SK-N-SH (cell line): ENCODE data around the gene PELI3. TPM values are rescaled to one million over a fixed set of nuclear protein-coding genes. Genes with fewer than 3 reads are reported as not detected.
"Not testable (repeated sequence)": the region's sequence is repeated elsewhere in the genome, so short reads cannot be mapped to it uniquely, and the experiment has no call there.

Source experiments
- CTCF ChIA-PET: fragments of 300-600, 350-600 bp; formaldehyde crosslinking; extraction: SDS; loops from one replicate; lab custom pipeline; 2021; lab: Yijun Ruan, JAX
- POLR2A ChIA-PET: fragments of 350-600 bp; sonication (Branson Sonifier 250); formaldehyde crosslinking; extraction: SDS; loops from one replicate; lab custom pipeline; 2020; ENCODE audit warnings: antibody characterized with exemption, inconsistent platforms; lab: Yijun Ruan, JAX
- DNase-seq: peaks from one replicate; pipeline ENCODE4 v3.0.0; 2012
- H2AFZ ChIP-seq: fragments of 200-600 bp; sonication (generic); 2 replicates; pipeline ENCODE4 v1.8.1; 2016; ENCODE audit warnings: antibody characterized with exemption, mild to moderate bottlenecking, low read depth
- H3F3A ChIP-seq: fragments of 200-600 bp; sonication (generic); replicated peaks from 2 replicates; pipeline ENCODE3; 2016; ENCODE audit warnings: antibody characterized with exemption, mild to moderate bottlenecking; ENCODE audit not compliant: insufficient read depth
- H3K27ac ChIP-seq, 2 experiments: fragments of 200-500 bp in 1 of 2; fragments of 200-600 bp in 1 of 2; sonication (Bioruptor generic) in 1 of 2; sonication (generic), shearing (Covaris generic) in 1 of 2; 2 replicates each; pipeline versions ENCODE4 v1.5.1 to v1.6.1; 2014 to 2016; ENCODE audit warnings: low read depth in 2 of 2, inconsistent platforms in 1 of 2, low read length in 1 of 2, mild to moderate bottlenecking in 1 of 2, mixed read lengths in 1 of 2
- H3K27me3 ChIP-seq: fragments of 200-600 bp; sonication (generic), shearing (Covaris generic); 2 replicates; pipeline ENCODE4 v1.6.1; 2016; ENCODE audit warnings: mixed run types; ENCODE audit not compliant: insufficient read depth
- H3K36me3 ChIP-seq, 2 experiments: fragments of 200-500 bp in 1 of 2; fragments of 200-600 bp in 1 of 2; sonication (Bioruptor generic) in 1 of 2; sonication (generic) in 1 of 2; replicated peaks in 1 of 2; 2 replicates each; pipeline versions ENCODE3 to v1.5.1; 2014 to 2016; ENCODE audit warnings: low read length in 1 of 2, mild to moderate bottlenecking in 1 of 2; ENCODE audit not compliant: insufficient read depth in 2 of 2, control insufficient read depth in 1 of 2
- H3K4me1 ChIP-seq, 2 experiments: fragments of 200-500 bp in 1 of 2; fragments of 200-600 bp in 1 of 2; sonication (Bioruptor generic) in 1 of 2; sonication (generic), shearing (Covaris generic) in 1 of 2; 2 replicates each; pipeline versions ENCODE4 v1.5.1 to v1.6.1; 2014 to 2016; ENCODE audit warnings: low read depth in 1 of 2, low read length in 1 of 2, mixed run types in 1 of 2; ENCODE audit not compliant: insufficient read depth in 2 of 2, control insufficient read depth in 1 of 2
- H3K4me2 ChIP-seq: fragments of 200-600 bp; sonication (generic), shearing (Covaris generic); 2 replicates; pipeline ENCODE4 v1.6.1; 2017; ENCODE audit warnings: mixed run types
- H3K4me3 ChIP-seq, 2 experiments: fragments of 200-500 bp in 1 of 2; fragments of 200-600 bp in 1 of 2; sonication (Bioruptor generic) in 1 of 2; sonication (generic), shearing (Covaris generic) in 1 of 2; 2 replicates each; pipeline versions ENCODE4 v1.5.1 to v1.8.1; 2014 to 2016; ENCODE audit warnings: low read depth in 2 of 2, inconsistent platforms in 1 of 2, low read length in 1 of 2, mild to moderate bottlenecking in 1 of 2, mixed read lengths in 1 of 2, moderate library complexity in 1 of 2
- H3K79me2 ChIP-seq: fragments of 200-600 bp; sonication (generic); 2 replicates; pipeline ENCODE4 v1.8.1; 2017; ENCODE audit warnings: mild to moderate bottlenecking; ENCODE audit not compliant: insufficient read depth
- H3K9ac ChIP-seq: fragments of 200-600 bp; sonication (generic); 2 replicates; pipeline ENCODE4 v1.6.1; 2017; ENCODE audit warnings: mixed run types
- H3K9me2 ChIP-seq: fragments of 200-600 bp; sonication (generic); 2 replicates; pipeline ENCODE4 v1.6.1; 2017; ENCODE audit warnings: mixed run types
- H3K9me3 ChIP-seq: fragments of 200-600 bp; sonication (generic); 2 replicates; pipeline ENCODE4 v1.6.1; 2017; ENCODE audit warnings: mixed run types, mild to moderate bottlenecking, moderate library complexity
- H4K20me1 ChIP-seq: fragments of 200-600 bp; sonication (generic); 2 replicates; pipeline ENCODE4 v1.6.1; 2017; ENCODE audit warnings: mild to moderate bottlenecking, mixed run types; ENCODE audit not compliant: insufficient read depth
- EZH2phosphoT487 ChIP-seq: fragments of 200-600 bp; sonication (generic); IDR thresholded peaks from 2 replicates; pipeline ENCODE4 v1.6.1; 2017; ENCODE audit warnings: low read depth, mixed run types, mild to moderate bottlenecking, antibody characterized with exemption, moderate library complexity, borderline replicate concordance
- FOSL2 ChIP-seq: IDR thresholded peaks from 2 replicates; pipeline ENCODE4 v1.4.0; 2012; ENCODE audit warnings: low read depth, mild to moderate bottlenecking, moderate library complexity, borderline replicate concordance
- GATA2 ChIP-seq: sonication (generic); formaldehyde crosslinking; IDR thresholded peaks from 2 replicates; pipeline ENCODE4 v1.5.0; 2020; ENCODE audit warnings: mild to moderate bottlenecking, missing genetic modification reagents
- JUND ChIP-seq: IDR thresholded peaks from 2 replicates; pipeline ENCODE4 v1.4.0; 2012
- MEF2A ChIP-seq: IDR thresholded peaks from 2 replicates; pipeline ENCODE4 v1.4.0; 2012; ENCODE audit warnings: low read depth, borderline replicate concordance
- NFIC ChIP-seq: IDR thresholded peaks from 2 replicates; pipeline ENCODE4 v1.4.0; 2012; ENCODE audit warnings: borderline replicate concordance
- POLR2AphosphoS5 ChIP-seq: IDR thresholded peaks from 2 replicates; pipeline ENCODE4 v1.6.1; 2012; ENCODE audit warnings: low read depth, low read length
- RAD21 ChIP-seq: IDR thresholded peaks from 2 replicates; pipeline ENCODE4 v1.6.1; 2012; ENCODE audit warnings: mild to moderate bottlenecking, low read length
- RFX5 ChIP-seq: IDR thresholded peaks from 2 replicates; pipeline ENCODE4 v1.6.1; 2012; ENCODE audit warnings: mild to moderate bottlenecking, improper control_type of control experiment, low read length
- SIN3A ChIP-seq: IDR thresholded peaks from 2 replicates; pipeline ENCODE4 v1.6.1; 2012; ENCODE audit warnings: low read depth, mild to moderate bottlenecking, low read length, moderate library complexity, borderline replicate concordance
- TAF1 ChIP-seq: IDR thresholded peaks from 2 replicates; pipeline ENCODE4 v1.6.1; 2012; ENCODE audit warnings: low read depth, mild to moderate bottlenecking, low read length, moderate library complexity, borderline replicate concordance
- TCF12 ChIP-seq: IDR thresholded peaks from 2 replicates; pipeline ENCODE4 v1.4.0; 2012
- TEAD4 ChIP-seq: IDR thresholded peaks from 2 replicates; pipeline ENCODE4 v1.4.0; 2012; ENCODE audit warnings: mild to moderate bottlenecking, borderline replicate concordance; ENCODE audit not compliant: insufficient read depth
- WGBS: methylation state at CpG from one replicate; pipeline ENCODE4 v1.1.6; 2017; ENCODE audit warnings: low lambda C conversion rate; 5-methylcytosine and 5-hydroxymethylcytosine counted together
- polyA plus RNA-seq, 3 experiments: library from polyadenylated mRNA; depleted of rRNA; stranded (reverse); fragments of >200 nt; gene quantifications; 2 replicates each; pipeline ENCODE4 v1.2.3, GENCODE V29; 2012
- TF ChIP-seq, protein P1 (sequence below): IDR thresholded peaks from 2 replicates; pipeline ENCODE4; 2012
- TF ChIP-seq, protein P2 (sequence below): IDR thresholded peaks from 2 replicates; pipeline ENCODE4 v1.4.0; 2012; ENCODE audit warnings: low read depth
- TF ChIP-seq, protein P3 (sequence below): IDR thresholded peaks from 2 replicates; pipeline ENCODE4 v1.4.0; 2012; ENCODE audit warnings: low read depth, borderline replicate concordance

PELI3 gene
- polyA plus RNA-seq, 1 of the 3 experiments (the other 2 are of a cell fraction): 7.0 TPM

DNA sequence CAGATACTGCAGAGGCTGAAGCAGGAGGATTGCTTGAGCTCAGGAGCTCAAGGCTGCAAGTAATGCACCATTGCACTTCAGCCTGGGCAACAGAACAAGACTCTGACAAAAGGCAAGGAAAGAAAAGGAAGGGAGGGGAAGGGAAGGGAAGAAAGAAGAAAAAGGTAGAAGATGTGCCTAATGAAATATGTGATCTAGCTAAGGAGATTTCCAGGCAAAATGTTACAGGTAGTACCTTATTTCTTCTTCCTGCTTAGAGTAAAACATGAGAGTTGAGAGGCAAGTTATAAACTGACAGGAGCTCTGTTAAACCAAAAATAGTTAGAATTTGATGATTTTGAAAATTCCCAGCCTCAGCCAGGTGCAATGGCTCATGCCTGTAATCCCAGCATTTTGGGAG lies 4.7 kb upstream of the PELI3 start:
- no peaks in the 10 kb centered on the region for H3K9me3 ChIP-seq
- no peaks in the 10 kb centered on the region for H3F3A ChIP-seq
- H3K27ac ChIP-seq: no peak overlapping the region
- no peak overlapping the region for H3K4me3 ChIP-seq
- peaks cover 0 to 8% of the 10 kb centered on the region in 2 experiments; a peak in 1 of 4 replicates for H3K4me1 ChIP-seq
- H3K9ac ChIP-seq: no peak overlapping the region
- H2AFZ ChIP-seq: no peak overlapping the region
- no peaks in the 10 kb centered on the region for H3K27me3 ChIP-seq
- H3K79me2 ChIP-seq: no peaks in the 10 kb centered on the region
- no peak overlapping the region for H3K4me2 ChIP-seq
- no peaks in the 10 kb centered on the region for H4K20me1 ChIP-seq
- DNase-seq: no peak
- H3K9me2 ChIP-seq: no peaks in the 10 kb centered on the region
- ChIA-PET CTCF (interaction anchor here (0.7 to 2.2 kb wide), 4 partner anchors 17 to 76 kb away, joined by 3 to 7 read pairs (median 3); no protein-coding TSS in a partner anchor), POLR2A (no interaction called here)
- no peaks in the 10 kb centered on the region for H3K36me3 ChIP-seq
- TF ChIP-seq GATA2 (CRISPR knock-in tag) (no peak), RFX5 (no peak), NFIC (no peak), FOSL2 (no peak), EZH2phosphoT487 (no peak), TCF12 (no peak), POLR2AphosphoS5 (no peak), MEF2A (no peak), SIN3A (no peak), JUND (no peak), RAD21 (no peak)
- TF ChIP-seq, protein P1, sequence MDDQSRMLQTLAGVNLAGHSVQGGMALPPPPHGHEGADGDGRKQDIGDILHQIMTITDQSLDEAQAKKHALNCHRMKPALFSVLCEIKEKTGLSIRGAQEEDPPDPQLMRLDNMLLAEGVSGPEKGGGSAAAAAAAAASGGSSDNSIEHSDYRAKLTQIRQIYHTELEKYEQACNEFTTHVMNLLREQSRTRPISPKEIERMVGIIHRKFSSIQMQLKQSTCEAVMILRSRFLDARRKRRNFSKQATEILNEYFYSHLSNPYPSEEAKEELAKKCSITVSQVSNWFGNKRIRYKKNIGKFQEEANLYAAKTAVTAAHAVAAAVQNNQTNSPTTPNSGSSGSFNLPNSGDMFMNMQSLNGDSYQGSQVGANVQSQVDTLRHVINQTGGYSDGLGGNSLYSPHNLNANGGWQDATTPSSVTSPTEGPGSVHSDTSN: no peak
- TF ChIP-seq, protein P2, sequence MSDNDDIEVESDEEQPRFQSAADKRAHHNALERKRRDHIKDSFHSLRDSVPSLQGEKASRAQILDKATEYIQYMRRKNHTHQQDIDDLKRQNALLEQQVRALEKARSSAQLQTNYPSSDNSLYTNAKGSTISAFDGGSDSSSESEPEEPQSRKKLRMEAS: no peak
- TF ChIP-seq, protein P3, sequence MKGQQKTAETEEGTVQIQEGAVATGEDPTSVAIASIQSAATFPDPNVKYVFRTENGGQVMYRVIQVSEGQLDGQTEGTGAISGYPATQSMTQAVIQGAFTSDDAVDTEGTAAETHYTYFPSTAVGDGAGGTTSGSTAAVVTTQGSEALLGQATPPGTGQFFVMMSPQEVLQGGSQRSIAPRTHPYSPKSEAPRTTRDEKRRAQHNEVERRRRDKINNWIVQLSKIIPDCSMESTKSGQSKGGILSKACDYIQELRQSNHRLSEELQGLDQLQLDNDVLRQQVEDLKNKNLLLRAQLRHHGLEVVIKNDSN: no peak

DNA sequence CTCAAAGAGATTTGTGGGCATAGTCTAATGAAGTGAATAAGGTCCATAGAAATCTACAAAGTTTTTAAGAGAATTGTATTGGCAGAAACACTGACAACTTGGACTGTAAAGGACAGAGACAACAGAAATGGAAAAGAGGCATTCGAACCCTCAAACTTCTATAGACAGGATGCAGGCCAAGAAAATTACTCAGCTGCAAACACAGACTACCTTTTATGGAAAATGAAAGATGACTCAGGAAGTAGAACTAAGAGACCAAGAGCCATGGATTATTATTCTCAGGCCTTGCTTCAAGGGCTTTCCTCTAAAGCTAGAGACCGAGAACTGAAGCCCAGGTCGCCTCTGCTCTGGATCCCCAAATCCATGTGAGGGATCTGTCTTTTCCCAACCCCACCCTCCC lies 3.8 kb upstream of the PELI3 start:
- Histone ChIP-seq H3K4me1 (peaks cover 4 to 15% of the 10 kb centered on the region in 2 experiments; a peak in 3 of 4 replicates), H3K4me2 (no peak overlapping the region), H3K9me2 (no peaks in the 10 kb centered on the region), H3K27ac (no peak overlapping the region), H2AFZ (no peak overlapping the region), H3K4me3 (no peak overlapping the region), H3K9me3 (no peaks in the 10 kb centered on the region), H4K20me1 (no peaks in the 10 kb centered on the region), H3K36me3 (no peaks in the 10 kb centered on the region), H3K9ac (no peak overlapping the region), H3F3A (no peaks in the 10 kb centered on the region), H3K27me3 (no peaks in the 10 kb centered on the region), H3K79me2 (peaks cover 7% of the 10 kb centered on the region; the same call in 1 of the 2 replicates)
- 52% methylated on average over 2 of the region's 3 CpGs for WGBS
- TF ChIP-seq MEF2A (no peak), TEAD4 (no peak), TCF12 (no peak), TAF1 (no peak)
- ChIA-PET POLR2A (no interaction called here), CTCF (interaction anchor here (1.3 kb wide), 1 partner anchor 24 kb away, joined by 5 read pairs; the partner anchor contains the start of gene MRPL11)
- no peak for DNase-seq

DNA sequence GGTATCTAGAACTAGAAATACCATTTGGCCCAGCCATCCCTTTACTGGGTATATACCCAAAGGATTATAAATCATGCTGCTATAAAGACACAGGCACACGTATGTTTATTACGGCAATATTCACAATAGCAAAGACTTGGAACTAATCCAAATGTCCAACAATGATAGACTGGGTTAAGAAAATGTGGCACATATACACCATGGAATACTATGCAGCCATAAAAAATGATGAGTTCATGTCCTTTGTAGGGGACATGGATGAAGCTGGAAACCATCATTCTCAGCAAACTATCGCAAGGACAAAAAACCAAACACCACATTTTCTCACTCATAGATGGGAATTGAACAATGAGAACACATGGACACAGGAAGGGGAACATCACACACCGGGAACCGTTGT lies 2.6 kb upstream of the PELI3 start:
- H3K27me3 ChIP-seq, POLR2A ChIA-PET, H2AFZ ChIP-seq, H3F3A ChIP-seq, H3K36me3 ChIP-seq, H3K4me3 ChIP-seq, DNase-seq, H3K9ac ChIP-seq, H3K9me2 ChIP-seq, H3K79me2 ChIP-seq, H3K9me3 ChIP-seq, H3K27ac ChIP-seq, H4K20me1 ChIP-seq, H3K4me2 ChIP-seq: not testable (repeated sequence)
- H3K4me1 ChIP-seq: peaks cover 5 to 18% of the 10 kb centered on the region in 2 experiments; a peak in 3 of 4 replicates
- CTCF ChIA-PET: interaction anchor here (0.9 kb wide), 1 partner anchor 14 kb away, joined by 3 read pairs; no protein-coding TSS in a partner anchor
- WGBS: 91% methylated on average over 5 of the region's 5 CpGs
